HFFc6 (cell line): ENCODE measurements around the gene FGFRL1. TPM values are rescaled to one million over a fixed set of nuclear protein-coding genes. Genes with fewer than 3 reads are reported as not detected.

Source experiments
- DNase-seq: peaks from one replicate; pipeline ENCODE4 v3.0.0-alpha.2; 2018
- H3K27ac Mint-ChIP-seq: 2 replicates; pipeline ENCODE4 v1.8.0; 2020; ENCODE audit warnings: mild to moderate bottlenecking, mixed read lengths
- H3K27me3 Mint-ChIP-seq: 2 replicates; pipeline ENCODE4 v1.8.0; 2021; ENCODE audit warnings: mild to moderate bottlenecking, moderate library complexity, mixed read lengths; ENCODE audit not compliant: insufficient read depth
- H3K36me3 Mint-ChIP-seq: 2 replicates; pipeline ENCODE4 v1.8.0; 2021; ENCODE audit warnings: low read depth, mixed read lengths
- H3K4me1 Mint-ChIP-seq: 2 replicates; pipeline ENCODE4 v1.8.0; 2020; ENCODE audit warnings: low read depth, mixed read lengths
- H3K4me3 Mint-ChIP-seq: 2 replicates; pipeline ENCODE4 v1.8.0; 2020; ENCODE audit warnings: mild to moderate bottlenecking, moderate library complexity, mixed read lengths
- H3K9me3 Mint-ChIP-seq: 2 replicates; pipeline ENCODE4 v1.8.0; 2020; ENCODE audit warnings: mild to moderate bottlenecking, mixed read lengths
- total RNA-seq, 6 experiments: library from RNA; stranded (reverse); fragmentation: NEBNext Ultra II Directional; extraction: Animal tissue kit (Norgen Biotek cat#: 25700); gene quantifications; 2 replicates in 1 of 6; 3 replicates in 5 of 6; pipeline ENCODE4 v1.2.3, GENCODE V29; 2021
- TF ChIP-seq, protein P1 (sequence below): fragments of 200-600 bp; sonication (generic); IDR thresholded peaks from 2 replicates; pipeline ENCODE4 v1.5.0; 2021; ENCODE audit warnings: antibody characterized with exemption, mild to moderate bottlenecking

Gene FGFRL1
- total RNA-seq, 6 experiments from 2014 or later, result 15.4 to 40.8 (median 17.3) TPM

GRCh38 chr4:999882-1000425, 11.5 kb upstream of the FGFRL1 start:
- Mint-ChIP-seq H3K9me3 (no peaks in the 10 kb centered on the region), H3K27ac (no peak overlapping the region), H3K4me1 (no peaks in the 10 kb centered on the region), H3K27me3 (peaks cover 18% of the 10 kb centered on the region), H3K36me3 (no peaks in the 10 kb centered on the region), H3K4me3 (no peak overlapping the region)
- DNase-seq, result no peak
- TF ChIP-seq, protein P1, sequence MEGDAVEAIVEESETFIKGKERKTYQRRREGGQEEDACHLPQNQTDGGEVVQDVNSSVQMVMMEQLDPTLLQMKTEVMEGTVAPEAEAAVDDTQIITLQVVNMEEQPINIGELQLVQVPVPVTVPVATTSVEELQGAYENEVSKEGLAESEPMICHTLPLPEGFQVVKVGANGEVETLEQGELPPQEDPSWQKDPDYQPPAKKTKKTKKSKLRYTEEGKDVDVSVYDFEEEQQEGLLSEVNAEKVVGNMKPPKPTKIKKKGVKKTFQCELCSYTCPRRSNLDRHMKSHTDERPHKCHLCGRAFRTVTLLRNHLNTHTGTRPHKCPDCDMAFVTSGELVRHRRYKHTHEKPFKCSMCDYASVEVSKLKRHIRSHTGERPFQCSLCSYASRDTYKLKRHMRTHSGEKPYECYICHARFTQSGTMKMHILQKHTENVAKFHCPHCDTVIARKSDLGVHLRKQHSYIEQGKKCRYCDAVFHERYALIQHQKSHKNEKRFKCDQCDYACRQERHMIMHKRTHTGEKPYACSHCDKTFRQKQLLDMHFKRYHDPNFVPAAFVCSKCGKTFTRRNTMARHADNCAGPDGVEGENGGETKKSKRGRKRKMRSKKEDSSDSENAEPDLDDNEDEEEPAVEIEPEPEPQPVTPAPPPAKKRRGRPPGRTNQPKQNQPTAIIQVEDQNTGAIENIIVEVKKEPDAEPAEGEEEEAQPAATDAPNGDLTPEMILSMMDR, result no peak

GRCh38 chr4:1000686-1001260, 10.7 kb upstream of the FGFRL1 start:
- Mint-ChIP-seq H3K36me3 (no peaks in the 10 kb centered on the region), H3K27me3 (peaks cover 18% of the 10 kb centered on the region), H3K4me3 (no peak overlapping the region), H3K27ac (no peak overlapping the region), H3K9me3 (no peaks in the 10 kb centered on the region), H3K4me1 (no peaks in the 10 kb centered on the region)
- TF ChIP-seq, protein P1, result no peak
- no peak for DNase-seq

DNA sequence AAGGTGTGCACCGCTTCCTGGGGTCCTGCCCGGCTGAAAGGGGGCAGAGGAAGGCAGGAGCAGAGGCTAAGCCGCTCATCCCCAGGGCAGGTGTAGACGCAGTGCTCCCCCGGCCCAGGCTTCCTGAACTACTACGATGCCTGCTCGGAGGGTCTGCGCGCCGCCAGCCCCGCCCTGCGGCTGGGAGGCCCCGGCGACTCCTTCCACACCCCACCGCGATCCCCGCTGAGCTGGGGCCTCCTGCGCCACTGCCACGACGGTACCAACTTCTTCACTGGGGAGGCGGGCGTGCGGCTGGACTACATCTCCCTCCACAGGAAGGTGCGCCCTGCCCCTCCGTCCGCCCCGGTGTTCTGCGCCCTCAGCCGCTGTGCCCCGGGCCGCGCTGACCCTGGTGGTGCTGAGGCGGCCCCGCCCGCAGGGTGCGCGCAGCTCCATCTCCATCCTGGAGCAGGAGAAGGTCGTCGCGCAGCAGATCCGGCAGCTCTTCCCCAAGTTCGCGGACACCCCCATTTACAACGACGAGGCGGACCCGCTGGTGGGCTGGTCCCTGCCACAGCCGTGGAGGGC, 9.8 kb upstream of the FGFRL1 start:
- peaks cover 22% of the 10 kb centered on the region for H3K27me3 Mint-ChIP-seq
- no peaks in the 10 kb centered on the region for H3K36me3 Mint-ChIP-seq
- H3K27ac Mint-ChIP-seq, result no peak overlapping the region
- TF ChIP-seq, protein P1, result no peak
- H3K9me3 Mint-ChIP-seq, result peaks cover under 1% of the 10 kb centered on the region; the same call in 1 of the 2 replicates
- no peak for DNase-seq
- no peaks in the 10 kb centered on the region for H3K4me1 Mint-ChIP-seq
- no peak overlapping the region for H3K4me3 Mint-ChIP-seq

- H3K27ac Mint-ChIP-seq, result no peak overlapping the region
- H3K9me3 Mint-ChIP-seq, result peaks cover 5% of the 10 kb centered on the region
- no peak overlapping the region for H3K4me3 Mint-ChIP-seq
- H3K27me3 Mint-ChIP-seq, result peaks cover 27% of the 10 kb centered on the region
- H3K36me3 Mint-ChIP-seq, result no peaks in the 10 kb centered on the region
- no peaks in the 10 kb centered on the region for H3K4me1 Mint-ChIP-seq
- DNase-seq, result no peak
- TF ChIP-seq, protein P1, result no peak
Observed at GRCh38 chr4:1002131-1002630, 9.2 kb upstream of the FGFRL1 start.

- DNase-seq, result no peak
- TF ChIP-seq, protein P1, result no peak
- no peak overlapping the region for H3K4me3 Mint-ChIP-seq
- peaks cover 8% of the 10 kb centered on the region for H3K9me3 Mint-ChIP-seq
- no peak overlapping the region for H3K27ac Mint-ChIP-seq
- H3K4me1 Mint-ChIP-seq, result no peaks in the 10 kb centered on the region
- H3K36me3 Mint-ChIP-seq, result no peaks in the 10 kb centered on the region
- peaks cover 29% of the 10 kb centered on the region for H3K27me3 Mint-ChIP-seq
Observed at GRCh38 chr4:1002631-1003251, 8.7 kb upstream of the FGFRL1 start.
